Measurements from ENCODE around the gene MXD3.
A peak's percentile ranks its signal among the peaks of the same experiment; 100 is the strongest.

- TF ChIP-seq CTCF (IDR thresholded peaks at IDR 0.05 in 4 of 5, conservative IDR thresholded peaks at IDR 0.05 in 1 of 5): peak; percentile 55 to 87 (median 76)
- TF ChIP-seq POLR2A (IDR thresholded peaks at IDR 0.05): no peak
Observed at GRCh38 chr5:177317959-177318377, 6.3 kb upstream of the MXD3 start.

Data from gastrocnemius medialis (tissue), 4 donors.